IMR-90 (cell line): ENCODE data around the gene FOXN3.

Source experiments
- POLR2A ChIP-seq: IDR thresholded peaks from 2 replicates; pipeline ENCODE4 v1.6.1; 2012; ENCODE audit warnings: mild to moderate bottlenecking, low read depth, low read length
- RFX5 ChIP-seq: IDR thresholded peaks from 2 replicates; pipeline ENCODE4 v1.8.0; 2012; ENCODE audit warnings: low read depth, mild to moderate bottlenecking, low read length, moderate library complexity

- TF ChIP-seq RFX5 (no peak), POLR2A (no peak)
Observed at GRCh38 chr14:89382901-89383845, 33.9 kb downstream of the FOXN3 start.
